Dermis blood vessel endothelial cell (primary cell): ENCODE measurements around the gene PIK3CD. TPM values are rescaled to one million over a fixed set of nuclear protein-coding genes. Genes with fewer than 3 reads are reported as not detected.
A peak's percentile ranks its signal among the peaks of the same experiment; 100 is the strongest.

Source experiments
- DNase-seq: peaks from one replicate; pipeline ENCODE4 v3.0.0; 2010
- total RNA-seq: library from RNA; depleted of rRNA; stranded (reverse); fragments of >200 nt; gene quantifications from 2 replicates; pipeline ENCODE4 v1.2.3, GENCODE V29; 2014

PIK3CD gene
- 4.1 and 4.5 TPM in 2 replicates for total RNA-seq

DNA sequence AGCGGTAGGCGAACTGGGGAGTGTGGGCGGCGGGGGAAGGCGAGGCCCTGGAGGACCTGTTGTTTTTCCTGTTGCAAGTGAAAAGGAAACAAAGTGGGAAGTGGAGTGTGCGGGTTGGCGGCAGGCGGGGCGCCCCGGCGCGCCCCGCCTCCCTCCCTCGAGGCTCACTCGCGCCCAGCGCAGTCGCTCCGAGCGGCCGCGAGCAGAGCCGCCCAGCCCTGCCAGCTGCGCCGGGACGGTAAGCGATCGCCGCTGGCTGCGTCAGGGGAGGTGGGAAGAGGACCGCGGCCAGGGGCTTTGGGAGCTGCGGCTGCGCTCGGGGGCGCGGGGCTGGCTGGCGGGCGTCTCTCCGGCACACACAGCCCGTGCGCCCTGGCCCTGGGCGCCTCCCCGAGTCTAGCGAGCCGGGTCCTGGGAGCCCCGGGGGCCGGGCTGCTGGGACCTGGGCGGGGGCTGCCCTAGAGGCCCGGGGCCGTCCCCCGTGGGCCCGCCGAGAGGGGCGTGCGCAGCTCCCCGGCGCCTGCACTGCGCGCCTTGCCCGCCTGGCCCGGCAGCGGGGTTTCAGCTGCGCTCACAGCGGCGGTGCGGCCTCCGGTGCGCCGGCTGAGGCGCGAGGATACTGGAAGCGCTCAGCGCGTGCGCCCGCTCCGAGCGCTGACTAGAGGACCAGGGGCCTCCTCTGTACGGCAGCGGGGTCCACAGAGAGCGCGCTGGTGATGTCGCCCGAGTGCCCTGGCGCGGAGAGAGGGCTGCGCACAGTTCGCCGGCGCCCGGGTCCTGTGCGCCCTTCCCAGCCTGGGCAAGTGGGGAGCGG, at the start of gene PIK3CD:
Gene PIK3CD (plus strand): TSS at position 167 of the 814 bp plus-strand sequence. CDS start 58,725 bp downstream, outside the sequence.
- DNase-seq = peak; percentile 41

DNA sequence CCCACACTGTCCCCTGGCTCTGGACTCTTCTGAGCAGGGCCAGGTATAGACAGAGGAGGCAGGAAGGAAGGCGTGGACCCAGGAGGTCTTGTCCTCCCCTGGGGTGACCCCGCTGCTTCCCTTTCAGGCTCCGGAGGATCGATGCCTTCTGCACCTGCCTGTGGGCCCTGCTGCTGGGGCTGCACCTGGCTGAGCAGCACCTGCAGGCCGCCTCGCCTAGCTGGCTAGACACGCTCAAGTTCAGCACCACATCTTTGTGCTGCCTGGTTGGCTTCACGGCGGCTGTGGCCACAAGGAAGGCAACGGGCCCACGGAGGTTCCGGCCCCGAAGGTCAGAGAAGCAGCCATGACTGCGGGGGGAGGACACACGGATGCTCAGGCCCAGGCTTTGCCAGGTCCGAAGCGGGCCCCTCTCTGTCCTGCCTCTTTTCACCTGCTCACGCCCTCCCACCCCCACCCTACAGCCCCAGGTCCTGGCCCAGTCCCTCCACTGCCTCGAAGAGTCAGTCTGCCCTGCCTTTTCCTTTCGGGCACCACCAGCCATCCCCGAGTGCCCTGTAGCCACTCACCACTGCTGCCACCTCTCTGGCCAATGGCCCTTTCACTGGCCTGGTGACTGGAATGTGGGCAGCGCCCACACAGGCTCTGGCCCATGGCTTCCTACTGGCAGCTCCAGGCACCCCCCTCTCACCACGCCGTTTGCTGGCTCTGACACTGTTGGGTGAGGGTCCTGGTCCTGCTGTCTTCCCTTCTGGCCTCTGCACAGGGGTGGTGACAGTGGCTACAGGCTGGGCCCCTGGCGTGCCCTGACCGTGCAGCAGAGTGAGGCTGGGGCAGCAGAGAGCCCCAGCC, 49.4 kb upstream of the PIK3CD start:
- DNase-seq = no peak

DNA sequence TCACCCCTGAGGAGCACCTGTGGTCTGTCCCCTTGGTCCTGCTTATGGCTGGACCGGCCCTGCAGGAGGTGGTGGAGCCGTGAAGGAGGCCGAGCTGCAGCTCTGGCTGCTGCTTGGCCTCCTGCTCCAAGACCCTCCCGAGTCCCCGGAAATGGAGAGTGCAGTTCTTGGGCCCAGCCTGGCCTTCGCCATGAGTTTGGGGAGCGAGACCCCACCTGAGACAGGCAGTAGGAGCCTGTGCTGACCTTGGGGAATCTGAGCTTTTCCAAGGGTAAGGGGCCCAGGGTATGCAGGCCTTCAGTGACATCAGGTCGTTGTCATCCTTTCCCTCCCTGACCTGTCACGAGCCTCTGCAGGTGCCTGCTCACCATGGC, 48.8 kb upstream of the PIK3CD start:
- no peak for DNase-seq

DNA sequence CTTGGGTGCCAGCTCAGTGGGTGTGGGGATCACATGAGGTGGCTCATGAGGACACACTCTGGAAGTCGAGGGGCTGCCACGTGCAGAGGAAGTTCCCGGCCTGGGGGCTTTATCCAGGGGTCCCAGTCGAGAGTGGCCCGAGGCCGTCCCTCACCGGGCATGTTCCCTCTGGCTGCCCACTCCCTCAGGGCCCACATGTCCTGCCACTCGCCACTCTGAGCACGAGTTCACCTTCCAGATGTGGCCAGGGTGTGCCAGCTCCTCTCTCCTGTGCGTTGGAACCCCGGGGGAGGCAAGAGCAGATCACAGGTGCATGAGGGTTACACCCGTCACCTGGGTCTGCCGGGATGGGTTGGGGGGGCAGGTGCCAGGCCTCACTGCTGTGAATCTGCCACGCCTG, 48.2 kb upstream of the PIK3CD start:
- DNase-seq = no peak

DNA sequence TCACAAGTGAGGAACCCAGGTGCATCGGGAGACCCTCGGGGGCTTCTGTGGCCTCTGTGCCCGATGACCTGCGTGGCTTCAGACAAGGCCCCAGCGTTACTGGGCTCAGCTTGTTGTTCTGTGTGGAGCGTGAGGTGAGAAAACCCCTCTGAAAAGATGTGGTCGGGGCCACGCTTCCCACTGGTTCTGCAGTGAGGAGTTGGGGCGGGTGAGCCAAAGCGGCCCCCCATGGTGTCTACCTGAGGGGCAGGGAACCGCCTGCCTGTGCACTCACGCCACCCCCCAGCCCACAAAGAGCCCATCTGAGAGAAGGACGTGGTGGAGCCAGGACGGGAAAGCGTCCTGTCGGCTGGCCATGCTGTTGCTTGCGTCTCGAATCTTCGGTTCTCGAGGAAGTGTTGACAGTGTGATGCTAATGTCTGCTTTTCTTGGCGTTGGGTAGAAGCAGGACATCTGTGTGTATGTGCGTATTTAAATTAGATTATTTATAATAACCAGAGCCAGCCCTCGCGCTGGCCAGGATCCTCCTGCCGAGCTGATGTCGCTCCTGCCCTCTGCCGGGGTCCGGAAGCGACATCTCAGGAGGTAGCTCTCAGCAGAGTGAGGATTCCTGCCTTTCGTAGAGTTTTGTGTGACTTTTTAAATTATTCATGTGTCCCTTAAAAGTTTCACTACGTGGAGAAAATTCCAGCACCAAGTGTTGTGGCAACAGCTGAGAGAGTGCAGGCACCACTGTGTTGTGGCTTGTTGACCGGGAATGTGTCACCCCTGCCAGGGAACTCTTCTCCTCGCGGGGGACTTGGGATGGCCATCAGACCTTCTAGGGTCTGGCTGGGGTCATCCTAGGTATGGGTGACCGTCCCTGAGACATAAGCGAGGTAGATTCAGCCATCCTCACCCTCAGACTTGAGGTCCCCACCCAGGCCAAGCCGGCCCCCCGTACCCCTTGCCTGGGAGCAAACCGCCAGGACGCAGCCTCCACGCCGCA, 47.5 kb upstream of the PIK3CD start:
- no peak for DNase-seq

DNA sequence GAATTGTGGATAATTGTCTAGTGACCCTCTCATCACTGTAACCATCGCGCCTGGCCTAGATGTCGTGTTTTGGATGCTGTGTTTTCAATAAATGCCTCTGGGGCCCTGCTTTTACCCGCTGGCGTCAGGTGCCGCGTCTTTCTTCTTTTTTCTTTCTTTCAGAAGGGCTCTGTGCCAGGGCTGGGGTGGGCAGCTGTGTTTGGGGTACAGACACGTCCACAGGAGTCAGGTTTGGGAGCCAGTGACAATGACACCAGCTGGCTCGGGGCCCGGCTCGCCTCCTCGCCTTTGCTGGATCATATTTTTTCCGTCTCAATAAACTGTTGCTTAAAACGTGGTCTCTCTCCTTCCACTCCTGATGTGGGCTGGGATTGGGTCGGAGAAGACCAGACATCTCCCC, 46.7 kb upstream of the PIK3CD start:
- no peak for DNase-seq

DNA sequence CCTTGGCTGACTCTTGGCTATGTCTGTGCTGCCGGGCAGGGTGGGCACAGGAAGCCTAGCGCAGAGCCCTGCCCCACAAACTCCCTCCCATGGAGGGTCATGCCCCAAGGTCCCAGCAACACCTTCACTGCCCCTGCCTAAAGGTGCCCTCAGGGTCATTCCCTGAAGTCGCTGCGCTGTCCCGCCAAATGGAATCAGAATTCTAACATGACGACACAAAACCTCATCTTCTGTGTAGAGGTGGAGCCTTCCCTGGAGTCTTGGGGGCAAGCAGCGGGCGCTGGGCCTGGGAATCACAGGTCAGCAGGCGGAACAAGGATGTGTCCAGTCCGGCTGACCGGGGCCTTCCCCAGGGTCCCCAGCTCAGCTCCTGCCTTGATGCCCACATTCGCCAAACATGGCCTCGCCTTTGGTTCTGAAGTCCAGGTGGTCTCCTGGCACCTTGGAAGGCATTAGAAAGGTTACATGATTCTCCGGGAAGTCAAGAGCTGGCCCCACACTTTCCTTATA, 45.5 kb upstream of the PIK3CD start:
- no peak for DNase-seq

DNA sequence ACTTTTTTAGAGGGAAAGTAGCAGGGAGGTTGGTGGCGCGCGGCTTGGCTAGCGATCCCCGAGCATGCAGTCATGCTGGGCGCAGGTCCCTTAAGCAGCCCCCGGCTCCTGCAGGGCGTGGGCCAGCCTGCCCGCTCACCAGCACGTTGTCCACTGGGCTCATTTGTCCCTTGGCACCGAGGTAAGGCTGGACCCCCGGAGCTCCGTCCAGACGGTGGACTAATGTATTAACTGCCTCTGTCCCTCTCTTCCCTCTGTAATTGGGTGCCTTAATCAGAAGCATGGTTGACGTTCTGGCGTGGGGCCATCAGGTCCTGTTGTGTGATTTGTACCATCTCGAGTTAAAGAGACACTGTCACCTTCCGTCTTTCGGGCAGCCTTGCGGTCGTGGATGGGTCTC, 45.1 kb upstream of the PIK3CD start:
- DNase-seq = no peak

DNA sequence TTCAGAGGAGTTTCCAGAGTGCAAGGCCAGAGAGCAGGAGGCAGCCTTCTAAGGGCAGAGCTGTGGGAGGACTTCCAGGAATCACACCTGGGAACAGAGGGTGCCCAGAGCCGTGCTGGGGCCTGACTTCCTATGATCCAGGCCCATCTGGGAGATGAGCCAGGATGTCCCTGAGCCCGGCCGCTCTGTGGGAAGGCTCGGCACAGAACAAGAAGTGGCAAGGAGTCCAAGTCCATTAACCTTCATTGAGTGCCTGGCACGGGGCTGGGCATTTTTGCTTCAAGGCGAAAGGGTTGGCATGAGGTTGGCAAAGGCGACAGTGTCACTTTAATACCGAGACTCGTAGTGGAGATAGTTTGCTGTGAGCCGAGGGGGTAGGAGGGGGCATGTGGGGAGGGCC, 44.6 kb upstream of the PIK3CD start:
- DNase-seq = no peak

DNA sequence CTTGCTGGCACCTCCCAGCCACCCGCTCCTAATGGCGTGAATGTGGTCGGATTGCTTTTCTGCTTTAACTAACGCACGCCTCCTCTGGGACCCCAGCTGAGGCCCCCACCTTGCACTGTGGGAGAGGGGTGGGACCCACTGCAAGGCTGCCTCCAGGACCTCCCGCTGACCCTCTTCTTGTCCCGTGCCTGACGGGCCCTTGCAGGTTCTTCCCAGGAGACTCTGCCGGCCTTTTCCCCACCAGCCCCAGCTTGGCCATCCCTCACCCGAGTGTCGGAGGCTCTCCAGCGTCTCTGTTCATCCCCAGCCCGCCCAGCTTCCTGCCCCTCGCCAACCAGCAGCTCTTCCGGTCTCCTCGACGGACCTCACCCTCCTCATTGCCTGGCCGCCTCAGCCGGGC, 44.2 kb upstream of the PIK3CD start:
- DNase-seq = no peak

DNA sequence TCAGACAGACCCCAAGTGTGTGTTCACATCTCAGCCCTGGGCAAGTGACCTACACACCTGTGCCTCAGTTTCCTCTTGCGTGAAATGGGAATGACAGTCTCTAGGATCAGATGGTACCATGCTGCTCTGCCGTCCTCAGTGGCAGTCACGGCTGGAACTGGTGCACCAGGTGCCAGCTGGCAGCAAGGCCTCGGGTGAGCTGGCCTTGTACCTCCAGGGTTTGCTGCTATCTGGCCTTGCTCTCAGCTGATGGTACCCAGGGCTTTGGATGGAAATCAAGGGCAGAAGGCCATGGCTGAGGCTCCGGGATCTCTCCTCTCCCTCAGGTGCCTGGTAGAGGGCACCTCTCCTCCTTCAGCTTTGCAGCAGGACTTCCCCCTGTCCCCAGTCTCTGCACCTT, 41.5 kb upstream of the PIK3CD start:
- no peak for DNase-seq

DNA sequence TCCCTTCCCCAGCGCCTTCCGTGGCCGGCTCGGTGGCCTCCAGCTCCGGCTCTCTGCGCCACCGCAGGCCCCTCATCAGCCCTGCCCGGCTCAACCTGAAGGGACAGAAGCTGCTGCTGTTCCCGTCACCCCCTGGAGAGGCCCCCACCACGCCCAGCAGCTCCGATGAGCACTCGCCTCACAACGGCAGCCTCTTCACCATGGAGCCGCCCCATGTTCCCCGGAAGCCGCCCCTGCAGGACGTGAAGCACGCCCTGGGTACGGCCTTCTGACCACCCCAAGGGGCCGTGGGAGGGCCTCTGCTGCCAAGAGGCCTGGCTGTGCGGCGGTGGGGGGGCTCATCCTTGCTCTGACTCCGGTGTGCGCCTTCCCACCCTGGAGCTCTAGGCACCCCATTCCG, 41.0 kb upstream of the PIK3CD start:
- no peak for DNase-seq

DNA sequence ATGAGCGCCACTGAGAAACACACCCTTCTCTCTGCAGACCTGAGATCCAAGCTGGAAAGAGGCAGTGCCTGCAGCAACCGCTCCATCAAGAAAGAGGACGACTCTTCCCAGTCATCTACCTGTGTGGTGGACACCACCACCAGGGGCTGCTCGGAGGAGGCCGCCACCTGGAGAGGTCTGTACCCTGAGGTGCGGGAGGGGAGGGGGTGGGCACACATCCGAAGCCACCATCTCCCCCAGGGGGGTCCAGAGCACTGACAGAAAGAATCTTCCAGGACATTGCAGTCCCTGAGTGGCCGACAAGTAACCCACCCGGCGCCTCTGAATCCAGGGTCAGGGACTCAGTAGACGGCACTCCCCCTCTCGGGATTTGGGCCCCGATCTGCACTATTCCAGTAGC, 39.8 kb upstream of the PIK3CD start:
- DNase-seq = no peak

DNA sequence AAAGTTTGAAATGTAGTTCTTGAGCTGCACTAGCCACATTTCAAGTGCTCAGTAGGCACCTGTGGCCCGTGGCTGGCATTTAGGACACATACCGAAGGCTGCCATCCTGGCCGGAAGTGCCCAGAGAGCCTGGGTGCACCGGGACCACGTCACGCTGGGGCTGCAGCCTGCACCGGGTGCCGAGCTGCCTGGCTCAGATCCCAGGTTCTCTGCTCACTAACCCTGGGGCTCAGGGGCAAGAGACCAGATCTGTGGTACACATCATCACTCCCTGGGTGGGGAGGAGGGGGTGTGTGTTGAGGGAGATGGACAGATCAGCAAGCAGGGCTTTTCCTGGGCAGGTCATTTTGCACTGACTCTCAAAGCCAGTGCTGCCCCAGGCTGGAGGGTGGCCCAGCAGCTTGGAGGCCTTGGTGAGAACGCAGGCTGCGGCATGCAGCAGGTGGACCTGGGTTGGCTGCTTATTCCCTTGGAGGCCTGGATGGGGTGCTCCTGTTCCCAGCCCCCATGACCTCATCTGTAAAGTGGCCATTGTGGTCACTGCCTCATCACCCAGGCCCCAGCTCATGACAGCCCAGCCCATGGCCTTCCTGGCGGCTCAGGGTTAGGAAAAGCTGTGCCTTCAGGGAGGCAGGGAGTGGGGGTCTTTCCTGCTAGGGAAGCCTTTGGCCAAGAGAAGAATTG, 39.2 kb upstream of the PIK3CD start:
- DNase-seq = no peak

DNA sequence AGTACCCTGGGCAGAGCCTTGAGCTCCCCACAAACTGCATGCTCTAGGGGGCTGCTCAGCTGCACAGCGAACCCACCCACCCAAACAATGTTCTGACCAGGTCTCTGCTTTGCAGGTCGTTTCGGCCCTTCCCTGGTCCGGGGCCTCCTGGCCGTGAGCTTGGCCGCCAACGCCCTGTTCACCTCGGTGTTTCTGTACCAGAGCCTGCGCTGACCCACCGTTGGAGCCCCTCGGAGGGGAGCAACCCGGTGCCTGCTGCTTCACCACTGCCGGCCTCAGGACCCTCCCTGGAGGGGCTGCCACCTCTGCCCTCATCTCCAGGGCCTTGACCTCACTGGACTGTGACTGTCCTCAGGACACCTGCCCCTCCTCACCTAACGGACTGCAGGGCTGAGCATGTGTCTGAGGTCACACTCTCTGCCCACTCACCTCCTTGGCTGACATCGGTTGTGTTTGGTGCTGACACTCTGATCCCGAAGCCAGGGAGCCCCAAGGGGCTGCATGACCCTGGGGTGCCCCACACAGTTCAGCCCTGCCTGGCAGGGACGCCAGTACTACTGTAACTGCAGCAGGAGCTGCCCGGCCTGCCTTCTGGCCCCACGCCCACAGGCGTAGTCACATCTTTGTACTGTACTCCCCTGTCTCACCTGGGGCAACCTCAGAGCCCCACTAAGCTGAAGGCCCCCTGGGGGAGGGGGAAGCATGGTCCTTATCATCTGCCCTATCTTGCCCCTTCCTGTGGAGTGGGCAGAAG, 38.5 kb upstream of the PIK3CD start:
- no peak for DNase-seq

DNA sequence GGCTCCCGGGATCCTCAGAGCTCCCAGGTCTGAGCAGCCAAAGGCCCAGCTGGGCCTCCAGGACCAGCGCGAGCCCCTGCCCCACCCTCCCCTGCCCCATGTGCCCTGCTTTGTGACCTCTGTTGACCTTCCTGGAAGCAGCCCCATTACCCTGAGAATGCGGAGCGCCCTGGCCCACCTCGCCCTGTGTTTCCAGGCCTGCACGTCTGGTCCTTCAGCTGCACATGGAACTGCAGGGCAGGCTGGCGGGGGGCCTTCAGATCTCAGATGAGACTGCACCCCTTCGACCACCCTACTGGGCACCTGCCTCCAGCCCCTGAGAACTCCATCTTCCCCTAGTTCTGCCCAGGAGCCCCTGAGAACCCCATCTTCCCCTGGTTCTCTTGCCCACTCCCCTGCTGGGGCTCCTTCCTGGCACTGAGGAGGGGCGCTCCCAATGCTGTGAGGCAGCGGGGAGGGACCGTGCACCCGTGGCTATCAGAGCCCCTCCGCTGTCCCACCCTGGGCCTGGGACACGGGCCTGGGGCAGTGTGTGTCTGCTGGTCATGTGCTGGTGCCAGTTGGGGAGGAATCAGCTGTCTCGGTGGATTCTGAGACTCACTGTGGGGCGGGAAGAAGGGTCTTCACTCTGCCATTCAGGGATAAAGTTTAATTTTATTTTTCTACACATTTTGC, 37.8 kb upstream of the PIK3CD start:
- no peak for DNase-seq

DNA sequence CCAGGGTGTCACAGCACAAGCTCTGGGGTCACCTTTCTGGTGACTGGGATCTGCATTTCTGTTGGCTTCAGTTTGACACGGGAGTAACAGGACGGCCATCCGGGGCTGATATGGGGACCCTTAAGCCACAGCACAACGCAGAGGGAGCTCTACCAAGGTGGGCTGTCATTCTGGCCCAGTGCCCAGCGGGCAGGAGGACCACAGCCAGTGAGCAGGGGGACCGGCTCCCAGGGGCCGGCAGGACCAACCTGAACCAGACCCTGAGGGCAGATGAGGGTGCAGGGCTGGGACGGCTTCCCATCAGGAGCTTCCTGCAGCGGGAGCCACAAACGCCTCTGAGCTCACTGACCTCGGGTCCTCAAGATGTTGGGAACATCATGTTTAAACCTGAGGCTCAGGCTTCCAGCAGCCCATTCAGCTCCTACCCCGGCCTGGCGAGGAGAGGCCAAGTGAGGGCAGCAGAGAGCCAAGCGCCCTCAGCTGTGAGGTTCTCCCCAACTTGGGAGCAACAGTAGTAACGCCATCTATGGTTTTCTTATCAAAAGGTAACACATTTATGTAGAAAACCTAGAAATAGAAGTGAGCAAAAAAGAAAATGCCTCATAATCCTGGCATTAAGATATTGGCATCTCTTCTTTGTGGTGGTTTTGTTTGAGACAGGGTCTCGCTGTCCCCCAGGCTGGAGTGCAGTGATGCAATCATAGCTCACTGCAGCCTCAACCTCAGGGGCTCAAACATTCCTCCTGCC, 36.0 kb upstream of the PIK3CD start:
- peak; percentile 78 for DNase-seq

DNA sequence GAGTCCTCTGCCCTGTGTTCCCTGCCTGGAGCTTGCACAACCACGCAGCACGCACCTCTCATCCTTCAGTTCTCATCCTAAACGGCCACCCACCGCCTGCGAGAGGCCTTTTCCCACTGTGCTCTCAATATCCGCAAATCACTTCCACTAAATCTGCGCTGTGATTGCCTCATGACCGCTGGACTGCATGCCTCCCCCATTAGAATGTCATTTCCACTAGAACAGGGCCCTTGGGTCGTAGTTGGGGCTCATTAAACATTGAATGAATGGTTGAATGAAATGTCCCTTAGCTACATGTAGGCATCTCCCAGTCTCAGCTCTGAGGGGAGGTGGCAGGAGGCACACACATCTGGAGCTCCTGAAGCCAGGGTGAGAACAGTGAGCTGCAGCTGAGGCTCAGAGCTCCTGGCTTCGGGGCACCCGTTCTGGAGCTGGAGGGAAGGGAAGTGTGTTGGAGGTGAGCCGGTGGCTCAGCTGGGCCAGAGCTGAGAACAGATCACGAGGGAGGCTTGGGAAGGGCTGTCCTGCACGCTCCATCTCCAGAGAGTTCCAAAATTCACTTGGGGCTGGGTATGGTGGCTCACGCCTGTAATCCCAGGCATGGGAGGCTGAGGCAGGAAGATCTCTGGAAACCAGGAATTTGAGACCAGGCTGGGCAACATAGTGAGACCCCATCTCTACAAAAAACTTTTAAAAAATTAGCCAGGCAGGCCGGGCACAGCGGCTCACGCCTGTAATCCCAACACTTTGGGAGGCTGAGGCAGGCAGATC, 32.4 kb upstream of the PIK3CD start:
- DNase-seq = no peak

DNA sequence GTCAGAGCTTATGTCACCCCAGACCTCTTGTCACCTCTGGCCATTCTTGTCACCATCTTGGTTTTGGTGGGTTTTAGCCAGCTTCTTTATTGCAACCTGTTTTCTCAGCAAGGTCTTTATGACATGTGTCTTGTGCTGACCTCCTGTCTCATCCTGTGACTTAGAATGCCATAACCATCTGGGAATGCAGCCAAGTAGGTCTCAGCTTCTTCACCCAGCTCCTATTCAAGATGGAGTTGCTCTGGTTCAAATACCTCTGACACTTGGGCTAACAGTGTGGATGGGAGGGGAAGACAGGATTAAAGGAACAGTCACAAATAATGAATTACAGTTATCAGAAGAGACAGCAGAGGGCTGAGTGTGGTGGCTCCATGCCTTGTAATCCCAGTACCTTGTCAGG, 30.5 kb upstream of the PIK3CD start:
- no peak for DNase-seq
